HG02938 (cell line): ENCODE results near the gene GPRIN3.
"Not testable (repeated sequence)": the region's sequence is repeated elsewhere in the genome, so short reads cannot be mapped to it uniquely, and the experiment has no call there.

ENCODE experiments used
- ATAC-seq: cut with Tn5 transposase; IDR thresholded peaks from one replicate; pipeline ENCODE4 v1.9.1; 2021; ENCODE audit warnings: mild to moderate bottlenecking, moderate library complexity; ENCODE audit not compliant: unreplicated experiment

Gene GPRIN3

GRCh38 chr4:89263265-89263664 lies 44.3 kb downstream of the GPRIN3 start:
- no peak for ATAC-seq

- ATAC-seq, result no peak
Measured at GRCh38 chr4:89259301-89260028, 48.1 kb downstream of the GPRIN3 start.

DNA sequence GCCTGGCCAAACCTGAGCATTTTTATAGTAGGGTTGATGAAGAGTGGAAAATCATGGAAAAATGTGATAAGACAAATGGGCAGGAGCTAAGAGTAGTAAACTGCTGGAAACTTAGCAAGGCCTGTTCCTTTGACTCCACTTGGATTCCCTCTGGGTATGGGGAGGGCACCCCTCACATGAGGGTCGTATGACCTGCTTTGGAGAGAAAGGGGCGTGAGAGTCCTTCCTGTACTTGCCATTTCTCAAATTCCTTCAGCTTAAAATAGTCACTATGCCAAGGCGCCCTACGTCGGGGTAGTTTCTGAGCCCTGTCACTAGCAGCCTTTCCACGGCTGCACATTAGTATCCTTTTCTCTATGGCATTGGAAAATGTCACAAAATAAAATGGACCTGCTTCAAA lies 49.1 kb downstream of the GPRIN3 start:
- ATAC-seq, result no peak

DNA sequence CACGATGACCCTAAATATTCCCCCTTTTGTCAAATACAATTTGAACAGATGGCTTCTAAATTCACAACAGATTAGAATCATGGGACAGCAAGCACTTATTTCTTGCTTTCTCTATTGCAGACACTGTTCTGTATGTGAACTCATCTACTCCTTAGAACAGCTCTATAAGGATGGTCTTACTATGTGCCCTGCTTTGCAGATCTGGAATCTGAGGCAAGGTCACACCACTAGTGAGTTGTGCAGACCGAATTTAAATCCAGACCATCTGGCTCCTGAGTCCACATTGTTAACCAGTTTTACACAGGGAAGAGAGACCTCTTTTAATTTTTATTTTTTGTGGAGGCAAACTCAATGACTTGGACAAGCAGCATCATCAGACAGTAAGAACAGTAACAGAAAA lies 50.2 kb downstream of the GPRIN3 start:
- ATAC-seq, result no peak

DNA sequence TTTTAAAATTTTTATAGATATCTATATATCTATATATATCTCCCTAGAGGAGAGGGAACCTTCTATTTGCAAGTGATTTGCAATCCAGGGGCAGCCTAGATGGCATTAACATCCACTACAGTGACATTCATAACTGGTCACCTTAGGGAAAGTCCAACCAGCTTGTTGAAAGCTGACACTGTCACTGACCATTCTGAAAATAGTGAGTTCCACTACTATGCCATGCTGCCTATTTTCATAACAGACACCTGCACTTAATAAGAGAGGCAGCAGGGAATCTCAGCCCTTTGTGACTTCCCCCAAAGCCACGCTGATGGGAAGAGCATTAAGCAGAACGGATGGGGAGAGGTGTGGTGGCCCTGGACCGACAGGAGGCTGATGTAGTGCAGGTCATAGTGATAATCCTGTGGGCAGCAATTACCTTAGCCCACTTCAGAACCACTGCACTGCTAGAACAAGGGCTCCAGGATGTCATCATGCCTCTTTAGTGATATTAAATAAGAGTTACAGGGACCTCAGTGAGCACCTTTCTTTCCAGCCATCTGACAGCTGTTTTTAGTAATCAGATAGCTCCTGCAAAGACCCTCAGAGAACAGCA lies 51.3 kb downstream of the GPRIN3 start:
- ATAC-seq, result no peak

DNA sequence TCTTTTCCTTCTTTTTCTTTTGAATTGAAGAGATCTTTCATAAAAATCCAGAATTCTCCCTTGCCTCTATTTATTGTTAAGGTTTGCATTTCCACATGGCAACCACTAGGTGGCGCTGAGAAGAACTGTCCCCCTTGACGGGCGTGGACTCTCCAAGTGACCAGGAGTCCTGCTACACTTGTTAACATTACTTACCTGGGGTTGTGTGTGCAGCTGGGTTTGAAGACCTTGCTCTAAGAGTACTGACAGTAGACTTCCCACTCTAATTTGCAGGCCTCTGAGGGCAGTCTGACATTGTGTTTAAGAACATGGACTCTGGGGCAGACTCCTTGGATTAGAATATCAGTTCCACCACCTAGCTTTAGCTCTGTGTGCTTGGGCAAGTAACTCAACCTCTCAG lies 52.8 kb downstream of the GPRIN3 start:
- peak; percentile 71 for ATAC-seq

GRCh38 chr4:89254347-89254746 lies 53.3 kb downstream of the GPRIN3 start:
- ATAC-seq, result not testable (repeated sequence)

DNA sequence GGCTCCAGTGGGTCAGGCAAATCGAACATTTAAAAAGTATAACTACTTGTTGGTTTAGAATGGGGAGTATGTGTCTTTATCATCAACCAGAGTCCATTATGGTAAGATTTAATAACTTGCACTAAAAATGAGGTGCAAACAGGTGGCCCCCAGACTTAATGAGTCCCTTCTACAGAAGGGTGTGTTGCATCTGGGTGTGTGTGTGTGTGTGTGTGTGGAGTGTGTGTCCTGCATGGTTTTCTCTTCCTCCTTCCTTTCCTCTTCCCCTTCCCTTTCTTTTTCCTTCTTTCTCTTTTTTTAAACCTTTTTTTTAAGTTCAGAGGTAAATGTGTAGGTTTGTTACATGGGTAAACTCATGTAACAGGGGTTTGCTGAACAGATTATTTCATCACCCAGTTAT lies 53.7 kb downstream of the GPRIN3 start:
- no peak for ATAC-seq

DNA sequence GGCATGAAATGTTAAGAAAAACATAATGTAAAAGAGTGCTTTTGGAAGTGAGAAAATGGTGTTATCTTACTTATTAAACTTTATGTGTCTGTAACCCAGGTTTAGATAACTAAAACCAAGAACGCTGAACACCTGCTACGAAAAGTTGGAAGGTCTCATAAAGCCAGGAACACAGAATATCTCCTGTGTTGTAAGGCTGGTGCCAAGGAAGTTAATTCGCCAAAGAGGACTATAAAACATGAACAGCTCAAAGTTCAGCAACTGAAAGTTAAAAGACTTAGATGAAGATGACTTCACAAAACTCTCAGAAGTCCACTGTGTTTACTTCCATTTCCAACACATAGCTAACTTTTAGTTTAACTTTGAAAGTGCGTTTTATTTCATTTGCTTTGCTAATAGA lies 54.3 kb downstream of the GPRIN3 start:
- ATAC-seq, result no peak

DNA sequence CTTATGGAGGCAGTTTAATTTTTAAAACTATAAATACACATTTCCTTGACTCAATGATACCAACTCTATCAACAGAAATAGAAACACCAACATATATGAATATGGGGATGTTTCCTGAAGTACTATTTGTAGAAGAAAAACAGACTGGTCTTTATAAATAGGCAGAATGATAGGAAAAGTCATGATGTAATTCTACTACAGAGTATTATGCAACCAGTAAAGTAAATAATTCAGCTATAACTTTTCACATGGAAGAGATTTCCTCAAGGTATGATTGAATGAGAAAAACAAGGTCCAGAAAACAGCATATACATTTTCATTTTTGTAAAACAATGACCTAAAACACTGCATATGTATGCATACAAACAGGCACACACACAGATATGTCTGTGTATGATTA lies 56.2 kb downstream of the GPRIN3 start:
- ATAC-seq, result no peak

DNA sequence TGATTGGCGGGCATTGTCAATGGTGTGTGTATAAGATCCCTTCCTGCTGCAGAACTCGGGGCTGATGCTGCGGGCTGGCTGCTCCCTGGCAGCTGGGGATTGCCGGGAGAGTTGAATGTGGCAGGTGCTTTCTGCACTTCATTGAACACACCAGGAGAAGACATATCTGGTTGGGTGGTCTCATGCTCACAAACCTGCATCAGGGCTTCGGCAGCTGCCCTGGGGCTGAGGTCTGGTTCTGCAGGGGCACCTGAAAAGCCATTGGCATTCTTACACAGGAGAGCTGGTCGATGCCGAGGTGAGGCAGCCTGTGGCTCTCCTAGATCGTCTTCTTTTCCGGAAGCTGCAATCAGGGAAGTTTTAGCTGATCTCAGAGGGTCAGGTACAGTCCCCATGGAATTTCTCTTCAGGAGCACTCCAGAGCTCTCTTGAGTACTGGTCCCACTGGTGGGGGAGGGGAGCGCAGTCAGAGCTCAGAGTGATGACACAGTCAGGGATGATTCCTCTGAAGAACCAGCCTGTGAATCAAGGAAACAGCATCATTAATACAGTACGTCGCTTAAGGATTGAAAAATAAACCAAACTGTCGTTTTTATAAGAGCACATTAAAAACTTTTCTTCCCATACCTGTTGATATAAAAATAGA lies 57.8 kb downstream of the GPRIN3 start:
- no peak for ATAC-seq

DNA sequence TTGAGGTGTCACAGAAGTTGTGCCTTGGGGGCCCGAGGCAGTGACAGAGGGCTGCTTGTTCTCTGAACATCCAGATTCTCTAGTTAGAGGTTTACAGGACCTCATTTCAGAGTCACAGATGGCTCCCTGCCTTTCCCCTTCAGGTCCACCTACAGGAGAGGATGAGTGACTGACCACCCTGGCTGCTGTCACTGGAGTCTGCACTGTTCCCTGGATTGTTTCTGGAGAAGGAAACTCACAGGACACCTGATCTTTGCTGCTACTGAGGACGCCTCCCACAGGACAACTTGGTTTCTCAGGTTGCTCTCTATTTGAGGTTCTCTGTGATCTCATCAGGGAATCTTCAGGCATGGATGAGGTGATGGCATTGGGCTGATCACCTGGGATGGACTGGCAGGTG lies 58.3 kb downstream of the GPRIN3 start:
- no peak for ATAC-seq

DNA sequence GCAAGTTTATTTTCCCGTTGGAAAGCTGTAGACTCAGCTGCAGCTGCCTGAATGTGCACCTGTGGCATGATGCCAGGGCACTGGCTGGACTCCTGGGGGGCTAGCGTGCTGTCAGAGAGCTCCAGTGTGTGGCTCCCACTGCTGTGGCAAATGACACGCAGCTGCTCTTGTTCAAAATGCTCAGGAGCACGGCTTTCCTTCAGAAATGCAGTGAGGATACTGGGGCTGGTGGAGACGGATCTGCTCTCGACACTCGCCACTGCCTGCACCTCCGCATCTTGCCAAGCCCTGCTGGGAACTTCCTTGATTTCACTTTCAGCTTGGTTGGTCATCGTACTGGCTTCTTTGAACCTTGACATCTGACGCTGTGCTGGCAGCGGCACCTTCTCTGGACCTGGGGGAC lies 58.7 kb downstream of the GPRIN3 start:
- ATAC-seq, result no peak

DNA sequence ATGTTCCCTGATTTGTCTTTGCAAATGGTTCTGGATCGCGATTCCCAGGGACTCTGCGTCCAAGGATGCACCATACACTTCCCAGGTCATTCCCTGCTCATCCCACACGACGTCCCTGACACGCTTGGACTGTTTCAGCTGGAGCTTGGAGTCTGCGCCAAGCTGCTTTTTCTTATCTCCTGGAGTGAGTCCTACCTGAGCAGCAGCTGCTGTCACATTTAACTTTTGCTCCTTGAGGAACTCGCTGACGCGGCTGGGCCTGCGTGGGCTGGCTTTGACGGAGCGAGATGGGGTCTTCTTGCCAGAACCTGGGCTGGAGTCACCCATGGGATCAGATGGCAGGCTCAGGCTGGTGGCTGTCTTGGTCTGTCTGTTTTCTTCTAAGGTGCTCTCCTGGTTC lies 59.6 kb downstream of the GPRIN3 start:
- no peak for ATAC-seq

- ATAC-seq, result no peak
Measured at GRCh38 chr4:89245459-89245858, 62.1 kb downstream of the GPRIN3 start.

DNA sequence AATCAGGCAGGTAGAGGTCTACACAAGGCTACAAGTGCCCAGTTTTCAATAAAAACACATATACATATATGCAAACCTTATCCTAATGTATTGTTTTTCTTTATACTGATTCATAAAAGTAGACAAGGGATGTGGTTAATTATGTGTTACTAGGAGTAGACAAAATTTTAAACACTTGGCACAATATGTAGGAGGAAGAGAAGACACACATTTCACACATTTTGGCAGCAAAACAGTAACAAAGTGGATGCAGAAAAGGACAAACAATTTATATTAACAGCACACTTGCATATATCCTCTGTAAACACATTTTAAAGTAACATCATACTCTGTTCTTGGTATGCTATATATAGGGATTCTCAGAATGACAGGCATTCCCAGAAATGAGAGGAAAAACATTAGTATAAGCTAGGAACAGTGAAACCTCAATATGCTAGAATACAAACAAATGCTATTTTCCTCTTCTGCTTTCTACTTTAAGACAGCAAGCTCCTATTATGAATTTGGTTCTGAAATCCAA lies 63.8 kb downstream of the GPRIN3 start:
- no peak for ATAC-seq

DNA sequence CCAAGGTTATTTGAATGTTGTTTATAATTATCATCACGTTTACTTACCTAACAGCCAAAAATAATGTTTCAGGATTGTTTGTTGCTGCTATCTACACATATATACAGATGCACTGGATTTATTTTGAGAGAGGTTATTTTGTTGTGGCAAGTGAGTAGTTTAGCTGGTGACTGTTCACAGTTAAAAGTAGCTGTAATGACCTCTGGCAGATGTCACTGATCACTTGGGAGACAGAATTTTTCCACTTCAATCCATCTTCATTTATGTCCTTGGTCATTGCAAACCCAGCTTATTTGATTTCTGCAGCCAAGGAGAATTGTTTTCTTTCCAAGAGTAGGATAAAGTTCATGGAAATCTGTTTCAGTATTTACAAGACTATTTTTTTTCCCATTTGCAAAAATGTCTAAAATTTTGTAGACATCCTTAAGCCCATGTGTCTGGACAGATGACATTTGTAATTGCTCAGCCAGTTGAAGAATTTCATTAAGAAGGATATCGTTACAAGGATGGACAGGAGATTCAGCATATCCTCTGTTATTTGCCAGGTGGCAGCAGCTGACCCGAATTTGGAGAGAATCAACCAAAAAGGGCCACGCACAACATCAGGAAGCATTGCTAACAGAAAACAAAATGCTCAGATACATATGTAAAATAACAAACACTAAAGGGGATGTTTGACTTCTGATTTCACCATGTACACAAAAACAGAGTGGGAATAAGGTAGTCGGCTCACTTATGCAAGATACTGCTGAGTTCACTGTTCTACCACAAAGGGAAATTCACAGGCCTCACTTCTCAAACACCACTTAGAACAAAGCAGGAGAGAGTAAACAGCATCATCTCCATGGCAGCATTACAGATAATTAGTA lies 64.5 kb downstream of the GPRIN3 start:
- no peak for ATAC-seq

GRCh38 chr4:89242216-89242615 lies 65.4 kb downstream of the GPRIN3 start:
- no peak for ATAC-seq

DNA sequence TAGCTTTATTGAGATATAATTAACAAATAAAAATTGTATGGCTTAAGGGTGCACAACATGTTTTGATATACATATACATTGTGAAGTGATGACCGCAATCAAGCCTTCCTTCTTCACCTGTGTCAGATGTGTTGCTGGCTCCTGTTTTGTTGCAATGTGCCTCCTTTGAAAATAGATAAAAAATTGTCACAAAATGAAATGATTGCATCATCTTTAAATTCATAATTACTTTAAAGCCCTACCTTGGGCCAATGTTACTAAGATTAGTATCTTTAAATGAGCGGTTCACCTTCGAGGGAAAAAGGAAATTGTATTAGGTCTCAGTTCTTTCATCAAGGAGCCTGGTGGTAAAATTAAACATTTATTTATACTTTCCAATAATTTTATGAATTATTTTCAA lies 77.3 kb downstream of the GPRIN3 start:
- no peak for ATAC-seq

DNA sequence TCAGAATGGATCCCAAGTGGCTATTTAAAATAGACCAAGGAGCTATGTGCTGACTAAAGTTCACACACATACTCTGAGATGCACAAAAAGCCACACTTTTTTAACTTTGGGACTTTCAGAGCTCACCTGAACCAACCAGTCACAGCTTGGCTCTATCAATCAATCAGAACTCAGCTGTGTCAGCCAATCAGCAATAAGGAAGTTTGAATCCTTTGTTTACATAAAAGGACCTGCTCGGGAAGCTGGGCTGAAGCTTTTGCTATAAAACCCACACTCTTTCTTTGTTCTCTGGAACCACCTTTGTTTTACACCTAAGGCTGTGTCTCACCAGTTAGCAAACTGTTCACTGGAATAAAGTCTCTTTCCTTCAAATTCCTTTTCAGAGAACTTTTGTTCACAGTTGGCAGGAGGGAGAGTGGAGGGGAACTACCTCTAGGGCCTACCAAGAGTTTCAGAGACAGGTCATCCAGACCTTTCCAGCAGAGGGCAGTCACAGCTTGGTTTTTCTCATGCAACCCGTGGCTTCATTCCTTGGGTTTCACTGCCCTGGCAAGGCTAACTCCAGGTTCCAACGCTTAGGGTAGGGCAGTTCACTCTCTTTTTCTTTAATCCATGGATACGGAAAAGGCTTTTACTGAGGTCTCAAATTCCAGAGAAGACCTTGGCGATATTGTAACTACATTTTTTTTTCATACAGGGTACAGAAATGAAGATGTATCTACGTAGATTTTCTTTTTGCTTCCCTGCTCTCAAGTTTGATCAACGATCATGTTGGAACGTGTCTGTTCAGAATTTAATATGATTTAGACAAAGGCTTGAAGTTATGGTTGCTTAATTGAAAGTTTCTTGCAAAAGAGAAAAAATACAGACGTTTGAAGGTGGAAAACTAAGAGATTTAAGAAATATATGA lies 80.7 kb downstream of the GPRIN3 start:
- peak; percentile 88 for ATAC-seq
